BLaER1 treated with 17β-estradiol and CSF1 and Interleukin-3, amounts not matched to agents 10 nM and 100 nM (cell line): ENCODE measurements around the gene FAM186B.
"Not testable (repeated sequence)": the region's sequence is repeated elsewhere in the genome, so short reads cannot be mapped to it uniquely, and the experiment has no call there.

Experiments
- H3K27ac ChIP-seq, 11 experiments: shearing (Covaris generic); formaldehyde crosslinking; 2 replicates each; pipeline ENCODE4 v1.8.1; 2022
- H3K27me3 ChIP-seq, 11 experiments: shearing (Covaris generic); formaldehyde crosslinking; 2 replicates each; pipeline ENCODE4 v1.8.1; 2022
- H3K36me3 ChIP-seq, 11 experiments: shearing (Covaris generic); formaldehyde crosslinking; 2 replicates each; pipeline ENCODE4 v1.8.1; 2022
- H3K4me1 ChIP-seq, 10 experiments: shearing (Covaris generic); formaldehyde crosslinking; 2 replicates each; pipeline ENCODE4 v1.8.1; 2022
- H3K4me2 ChIP-seq, 11 experiments: shearing (Covaris generic); formaldehyde crosslinking; 2 replicates each; pipeline ENCODE4 v1.8.1; 2022
- H3K4me3 ChIP-seq, 10 experiments: shearing (Covaris generic); formaldehyde crosslinking; 2 replicates each; pipeline ENCODE4 v1.8.1; 2022
- H3K9ac ChIP-seq, 11 experiments: shearing (Covaris generic); formaldehyde crosslinking; 2 replicates each; pipeline ENCODE4 v1.8.1; 2022
- H3K9me3 ChIP-seq, 11 experiments: shearing (Covaris generic); formaldehyde crosslinking; replicated peaks in 1 of 11; 2 replicates each; pipeline ENCODE4 v1.8.1; 2022
- H4K20me1 ChIP-seq, 11 experiments: shearing (Covaris generic); formaldehyde crosslinking; 2 replicates each; pipeline ENCODE4 v1.8.1; 2022
- Cebpa-rat ChIP-seq, 11 experiments: shearing (Covaris generic); IDR thresholded peaks; 2 replicates each; pipeline ENCODE4 v1.8.1; 2022

FAM186B gene

DNA sequence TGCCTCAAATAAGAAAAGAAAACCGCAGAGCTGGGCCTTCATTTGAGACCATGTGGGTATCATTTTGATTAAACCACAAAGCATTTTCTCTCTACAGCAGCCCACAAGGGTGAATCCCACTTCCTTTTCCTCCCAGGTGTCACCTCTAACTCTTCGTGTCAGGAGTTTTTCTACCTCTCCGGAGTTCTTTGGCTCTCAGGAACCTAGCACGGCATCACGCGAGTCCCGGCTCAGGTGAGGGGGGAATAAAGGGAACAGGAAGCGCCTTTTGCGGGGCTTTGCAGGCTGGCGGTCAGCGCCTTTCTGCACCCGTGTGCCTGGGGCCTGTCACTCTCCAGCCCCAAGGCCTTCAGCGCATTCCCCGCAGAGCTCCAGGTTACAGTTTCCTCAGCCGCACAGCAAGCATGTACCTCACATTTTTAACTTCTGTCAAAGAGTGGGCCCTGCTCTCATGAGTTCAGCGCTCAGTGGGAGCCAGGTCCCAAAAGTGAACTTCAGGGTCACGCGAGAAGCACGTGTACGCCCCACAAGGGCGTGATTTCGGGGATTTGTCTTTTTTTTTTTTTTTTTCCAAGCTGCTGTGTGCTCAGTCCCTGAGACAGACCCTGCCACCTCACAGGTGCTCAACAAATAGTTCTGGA, 17.2 kb upstream of the FAM186B start:
- H4K20me1 ChIP-seq: no peaks in the 10 kb centered on the region
- no peaks in the 10 kb centered on the region for H3K36me3 ChIP-seq
- H3K4me2 ChIP-seq: peak overlapping the region; percentile 88 to 100 (median 99)
- H3K9me3 ChIP-seq: no peaks in the 10 kb centered on the region
- H3K4me1 ChIP-seq: peaks cover 16 to 54% (median 40%) of the 10 kb centered on the region in 10 experiments
- peak overlapping the region; percentile 47 to 70 (median 63) for H3K4me3 ChIP-seq
- H3K27me3 ChIP-seq: peaks cover 0 to 9% (median 0%) of the 10 kb centered on the region in 11 experiments; a peak in 5 of 22 replicates
- H3K9ac ChIP-seq: peak overlapping the region; percentile 38 to 78 (median 73)
- H3K27ac ChIP-seq: peak overlapping the region; percentile 27 to 75 (median 66); a peak in 21 of 22 replicates
- TF ChIP-seq Cebpa-rat (IDR thresholded peaks at IDR 0.05): no peak

DNA sequence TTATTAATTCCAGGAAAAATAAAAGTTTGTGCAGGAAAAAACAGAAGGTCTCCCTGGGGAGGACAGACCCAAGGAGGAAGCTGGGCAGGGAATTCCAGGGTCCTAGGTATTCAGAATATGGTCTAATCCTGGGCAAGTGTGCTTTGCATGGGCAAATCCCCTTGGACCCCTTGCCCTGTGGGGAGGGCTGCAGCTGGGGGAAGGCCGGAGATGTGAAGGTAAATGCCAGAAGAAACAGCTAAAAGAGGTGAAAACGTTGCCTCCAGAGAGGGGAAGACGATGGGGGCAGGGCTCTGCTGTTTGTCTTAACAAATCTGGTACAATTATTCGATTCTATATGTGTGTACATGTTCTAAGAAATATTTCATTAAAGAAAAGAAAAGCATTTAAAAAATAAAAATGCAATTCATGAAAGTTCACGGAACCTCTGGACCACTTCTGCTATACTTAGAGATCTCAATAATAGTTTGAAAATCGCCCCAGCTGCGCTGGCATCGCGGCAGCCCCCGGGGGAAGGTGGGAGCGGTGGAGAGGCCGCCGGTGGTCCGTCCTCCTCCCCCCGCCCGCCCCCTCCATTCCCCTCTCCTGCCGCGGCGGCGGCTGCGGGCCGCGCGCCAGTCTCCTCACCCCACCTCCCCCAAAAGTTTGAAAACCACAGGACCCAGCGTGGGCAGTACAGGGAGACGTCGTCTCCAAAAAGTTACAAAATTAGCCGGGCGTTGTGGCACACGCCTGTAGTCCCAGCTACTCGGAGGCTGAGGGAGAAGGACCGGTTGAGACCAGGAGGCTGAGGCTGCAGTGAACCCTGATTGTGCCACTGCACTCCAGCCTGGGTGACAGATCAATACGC, 16.4 kb upstream of the FAM186B start:
- Histone ChIP-seq H4K20me1 (no peaks in the 10 kb centered on the region), H3K4me3 (peak overlapping the region; percentile 47 to 70 (median 63)), H3K9ac (peak overlapping the region; percentile 38 to 78 (median 73); a peak in 21 of 22 replicates)

DNA sequence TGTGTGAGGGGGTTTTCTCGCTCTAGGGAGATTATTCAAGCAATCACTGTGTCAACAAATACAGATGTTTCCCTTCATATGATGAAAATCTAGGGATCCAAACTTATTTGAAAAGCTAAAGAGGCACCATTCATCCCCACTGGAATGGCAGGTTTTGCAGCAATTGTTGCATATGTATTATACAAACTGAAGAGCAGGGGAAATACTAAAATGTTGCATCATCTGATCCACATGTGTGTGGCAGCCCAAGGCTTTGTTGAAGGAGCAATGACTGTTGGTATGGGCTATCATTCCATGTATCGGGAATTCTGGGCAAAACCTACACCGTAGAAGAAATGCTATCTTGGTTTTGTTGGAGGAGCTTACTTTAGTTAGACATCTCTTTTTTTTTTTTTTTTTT, 13.8 kb upstream of the FAM186B start:
- Histone ChIP-seq H3K27me3 (peaks cover 0 to 9% (median 0%) of the 10 kb centered on the region in 11 experiments; a peak in 5 of 22 replicates), H3K27ac (no peak overlapping the region), H4K20me1 (no peaks in the 10 kb centered on the region), H3K9me3 (peaks cover 14 to 19% (median 17%) of the 10 kb centered on the region in 11 experiments), H3K9ac (no peak overlapping the region), H3K4me3 (no peak overlapping the region), H3K4me2 (no peak overlapping the region), H3K36me3 (0 out of 22 replicates have a peak, but pooled peaks cover 0 to 4% (median 0%) of the 10 kb centered on the region in 11 experiments), H3K4me1 (peaks cover 16 to 52% (median 42%) of the 10 kb centered on the region in 10 experiments)
- peak in 1 of 11 experiments; percentile 38; a peak in 1 of 22 replicates for TF ChIP-seq Cebpa-rat (IDR thresholded peaks at IDR 0.05)

More for the DNA sequence above, 16.4 kb upstream of the FAM186B start:
- Histone ChIP-seq H3K4me1 (peaks cover 16 to 59% (median 44%) of the 10 kb centered on the region in 10 experiments), H3K27ac (peak overlapping the region in 9 of 11 experiments; percentile 31 to 75 (median 67); a peak in 13 of 22 replicates), H3K36me3 (no peaks in the 10 kb centered on the region), H3K9me3 (no peaks in the 10 kb centered on the region), H3K27me3 (peaks cover 0 to 9% (median 0%) of the 10 kb centered on the region in 11 experiments; a peak in 5 of 22 replicates), H3K4me2 (peak overlapping the region; percentile 88 to 100 (median 99))
- no peak for TF ChIP-seq Cebpa-rat (IDR thresholded peaks at IDR 0.05)

DNA sequence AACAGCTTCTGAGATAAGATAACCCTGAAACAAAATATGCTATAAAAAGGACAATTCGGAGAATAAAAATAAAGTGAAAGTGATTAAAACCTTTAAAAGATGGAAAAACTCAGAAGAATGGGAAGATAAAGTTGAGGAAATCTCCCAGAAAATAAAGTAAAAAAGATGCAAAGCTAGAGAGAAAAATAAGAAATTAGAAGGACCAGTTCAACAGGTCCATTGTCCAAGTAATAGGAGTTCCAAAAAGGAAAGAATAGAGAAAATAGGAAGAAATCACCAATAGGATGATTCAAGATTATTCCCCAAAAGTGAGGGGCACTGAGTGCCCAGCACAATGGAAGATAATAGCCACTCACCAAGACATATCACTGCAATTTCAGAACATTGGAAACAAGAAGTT, 13.1 kb upstream of the FAM186B start:
- Histone ChIP-seq H4K20me1 (no peaks in the 10 kb centered on the region), H3K9me3 (peaks cover 15 to 26% (median 23%) of the 10 kb centered on the region in 11 experiments), H3K27ac (no peak overlapping the region), H3K4me3 (no peak overlapping the region), H3K9ac (no peak overlapping the region), H3K4me1 (peaks cover 16 to 47% (median 36%) of the 10 kb centered on the region in 10 experiments), H3K36me3 (0 out of 22 replicates have a peak, but pooled peaks cover 0 to 4% (median 0%) of the 10 kb centered on the region in 11 experiments), H3K4me2 (no peak overlapping the region), H3K27me3 (peaks cover 0 to 9% (median 0%) of the 10 kb centered on the region in 11 experiments; a peak in 5 of 22 replicates)
- no peak for TF ChIP-seq Cebpa-rat (IDR thresholded peaks at IDR 0.05)

DNA sequence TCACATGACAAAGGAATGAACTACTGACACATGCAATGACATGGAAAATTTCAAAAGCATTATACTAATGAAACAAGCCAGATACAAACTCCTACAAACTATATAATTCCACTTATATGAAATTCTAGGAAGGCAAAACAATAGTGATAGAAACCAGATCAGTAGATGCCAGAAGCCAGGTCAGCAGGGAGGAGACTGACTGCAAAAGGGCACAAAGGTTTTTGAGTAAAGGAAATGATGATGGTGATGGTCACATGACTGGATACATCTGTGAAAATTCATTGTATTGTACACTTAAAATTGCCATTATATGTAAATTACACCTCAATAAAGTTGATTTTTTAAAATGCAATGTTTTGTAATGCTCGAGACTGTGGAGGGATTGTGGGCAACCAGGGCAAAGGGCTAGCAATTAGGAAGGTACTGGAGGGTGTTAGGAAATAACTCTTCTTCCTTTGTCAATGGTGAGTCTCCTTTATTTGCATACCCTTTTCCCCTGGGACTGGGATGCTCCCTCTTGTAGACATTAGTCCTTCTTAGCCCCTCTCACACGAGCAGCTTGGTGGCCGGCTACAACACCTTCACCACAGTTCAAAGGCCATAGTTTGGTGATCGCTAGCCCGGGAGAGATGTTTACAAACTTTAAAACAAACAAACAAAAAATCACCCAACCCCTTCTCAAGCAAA, 11.2 kb upstream of the FAM186B start:
- Histone ChIP-seq H3K4me2 (peak overlapping the region in 9 of 11 experiments; percentile 3 to 62 (median 50); a peak in 17 of 22 replicates), H3K27ac (peak overlapping the region in 1 of 11 experiments; percentile 12; a peak in 1 of 22 replicates), H3K36me3 (0 out of 22 replicates have a peak, but pooled peaks cover 0 to 4% (median 0%) of the 10 kb centered on the region in 11 experiments), H3K4me3 (no peak overlapping the region), H3K9ac (no peak overlapping the region), H4K20me1 (no peaks in the 10 kb centered on the region), H3K9me3 (peaks cover 15 to 35% (median 26%) of the 10 kb centered on the region in 11 experiments), H3K4me1 (peaks cover 7 to 33% (median 24%) of the 10 kb centered on the region in 10 experiments), H3K27me3 (peaks cover 0 to 8% (median 0%) of the 10 kb centered on the region in 11 experiments; a peak in 5 of 22 replicates)
- no peak for TF ChIP-seq Cebpa-rat (IDR thresholded peaks at IDR 0.05)

DNA sequence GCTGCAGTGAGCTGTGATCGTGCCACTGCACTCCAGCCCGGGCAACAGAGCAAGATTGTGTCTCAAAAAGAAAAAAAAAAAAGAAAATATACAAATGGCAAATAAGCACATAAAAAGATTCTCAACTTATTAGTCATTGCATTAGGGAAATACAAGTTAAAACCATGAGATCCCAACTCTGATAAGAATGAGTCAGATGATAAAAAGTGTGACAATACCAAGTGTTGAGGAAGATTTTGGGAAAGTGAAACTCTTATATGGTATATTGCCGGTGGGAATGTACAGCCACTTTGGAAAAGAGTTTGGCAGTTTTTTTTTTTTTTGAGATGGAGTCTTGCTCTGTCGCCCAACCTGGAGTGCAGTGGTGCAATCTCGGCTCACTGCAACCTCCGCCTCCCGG, 10.3 kb upstream of the FAM186B start:
- Histone ChIP-seq H3K9ac (no peak overlapping the region), H3K9me3 (peaks cover 21 to 42% (median 33%) of the 10 kb centered on the region in 11 experiments), H3K4me3 (no peak overlapping the region), H3K4me1 (peaks cover 0 to 23% (median 14%) of the 10 kb centered on the region in 10 experiments; a peak in 17 of 20 replicates), H4K20me1 (no peaks in the 10 kb centered on the region), H3K4me2 (peak overlapping the region in 2 of 11 experiments; percentile 50 to 52; a peak in 2 of 22 replicates), H3K36me3 (0 out of 22 replicates have a peak, but pooled peaks cover 0 to 4% (median 0%) of the 10 kb centered on the region in 11 experiments), H3K27ac (no peak overlapping the region), H3K27me3 (no peaks in the 10 kb centered on the region)
- TF ChIP-seq Cebpa-rat (IDR thresholded peaks at IDR 0.05): no peak

DNA sequence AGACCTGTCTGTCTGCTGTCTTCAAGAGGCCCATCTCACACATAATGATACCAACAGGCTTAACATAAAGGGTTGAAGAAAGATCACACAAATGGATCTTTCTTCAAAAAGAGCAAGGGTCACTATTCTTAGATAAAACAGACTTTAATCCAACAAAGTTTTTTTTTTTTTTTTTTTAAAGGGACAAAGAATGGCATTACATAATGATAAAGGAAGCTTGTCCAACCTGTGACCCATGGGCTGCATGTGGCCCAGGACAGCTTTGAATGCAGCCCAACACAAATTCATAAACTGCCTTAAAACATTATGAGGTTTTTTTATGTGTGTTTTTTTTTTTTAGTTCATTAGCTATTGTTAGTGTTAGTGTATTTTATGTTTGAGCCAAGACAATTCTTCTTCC, 6.8 kb upstream of the FAM186B start:
- peaks cover 0 to 8% (median 0%) of the 10 kb centered on the region in 11 experiments; a peak in 1 of 22 replicates for H3K36me3 ChIP-seq
- no peaks in the 10 kb centered on the region for H3K27me3 ChIP-seq
- peaks cover 7 to 16% (median 13%) of the 10 kb centered on the region in 10 experiments for H3K4me1 ChIP-seq
- H3K4me3 ChIP-seq: no peak overlapping the region
- no peaks in the 10 kb centered on the region for H4K20me1 ChIP-seq
- TF ChIP-seq Cebpa-rat (IDR thresholded peaks at IDR 0.05): no peak
- H3K4me2 ChIP-seq: no peak overlapping the region
- peaks cover 35 to 62% (median 50%) of the 10 kb centered on the region in 11 experiments for H3K9me3 ChIP-seq
- no peak overlapping the region for H3K27ac ChIP-seq
- no peak overlapping the region for H3K9ac ChIP-seq

DNA sequence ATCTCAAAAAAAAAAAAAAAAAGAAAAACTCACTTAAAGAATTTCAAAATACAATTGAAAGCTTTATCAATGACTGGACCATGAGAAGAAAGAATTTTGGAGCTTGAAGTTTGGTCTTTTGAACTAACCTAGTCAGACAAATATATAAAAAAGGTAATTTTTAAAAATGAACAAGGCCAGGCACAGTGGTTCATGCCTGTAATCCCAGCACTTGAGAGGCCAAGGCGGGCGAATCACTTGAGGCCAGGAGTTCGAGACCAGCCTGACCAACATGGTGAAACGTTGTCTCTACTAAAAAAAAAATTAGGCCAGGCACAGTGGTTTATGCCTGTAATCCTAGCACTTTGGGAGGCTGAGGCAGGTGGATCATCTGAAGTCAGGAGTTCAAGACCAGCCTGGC, 5.3 kb upstream of the FAM186B start:
- Histone ChIP-seq H3K9me3 (peaks cover 34 to 57% (median 47%) of the 10 kb centered on the region in 11 experiments), H3K4me1 (peaks cover 0 to 21% (median 8%) of the 10 kb centered on the region in 10 experiments; a peak in 12 of 20 replicates)
- H3K9ac ChIP-seq, H4K20me1 ChIP-seq, H3K27me3 ChIP-seq, H3K4me2 ChIP-seq, H3K4me3 ChIP-seq, H3K36me3 ChIP-seq, H3K27ac ChIP-seq: not testable (repeated sequence)
